Activated naive CD8-positive, alpha-beta T cell treated with anti-CD3 and anti-CD28 coated beads for 36 hours (primary cell): ENCODE results near the gene TYW1. TPM values are rescaled to one million over a fixed set of nuclear protein-coding genes. Genes with fewer than 3 reads are reported as not detected.
"Not testable (repeated sequence)": the region's sequence is repeated elsewhere in the genome, so short reads cannot be mapped to it uniquely, and the experiment has no call there.

Source experiments
- DNase-seq: peaks from one replicate; pipeline ENCODE4 v3.0.0; 2021
- H3K27ac Mint-ChIP-seq: one replicate; pipeline ENCODE4 v1.8.0; 2022; ENCODE audit warnings: mild to moderate bottlenecking, moderate library complexity, mixed read lengths
- H3K27me3 Mint-ChIP-seq: one replicate; pipeline ENCODE4 v1.8.0; 2022; ENCODE audit warnings: mild to moderate bottlenecking, mixed read lengths
- H3K36me3 Mint-ChIP-seq: one replicate; pipeline ENCODE4 v1.8.0; 2021; ENCODE audit warnings: mild to moderate bottlenecking, mixed read lengths
- H3K4me1 Mint-ChIP-seq: one replicate; pipeline ENCODE4 v1.8.0; 2021; ENCODE audit warnings: mixed read lengths
- H3K4me3 Mint-ChIP-seq: one replicate; pipeline ENCODE4 v1.8.0; 2022; ENCODE audit warnings: mild to moderate bottlenecking, moderate library complexity, mixed read lengths
- H3K9me3 Mint-ChIP-seq: one replicate; pipeline ENCODE4 v1.8.0; 2022; ENCODE audit warnings: mixed read lengths
- total RNA-seq, 2 experiments: library from RNA; stranded (reverse); gene quantifications; one replicate each; pipeline ENCODE4 v1.2.3, GENCODE V29; 2021

The TYW1 gene, protein sequence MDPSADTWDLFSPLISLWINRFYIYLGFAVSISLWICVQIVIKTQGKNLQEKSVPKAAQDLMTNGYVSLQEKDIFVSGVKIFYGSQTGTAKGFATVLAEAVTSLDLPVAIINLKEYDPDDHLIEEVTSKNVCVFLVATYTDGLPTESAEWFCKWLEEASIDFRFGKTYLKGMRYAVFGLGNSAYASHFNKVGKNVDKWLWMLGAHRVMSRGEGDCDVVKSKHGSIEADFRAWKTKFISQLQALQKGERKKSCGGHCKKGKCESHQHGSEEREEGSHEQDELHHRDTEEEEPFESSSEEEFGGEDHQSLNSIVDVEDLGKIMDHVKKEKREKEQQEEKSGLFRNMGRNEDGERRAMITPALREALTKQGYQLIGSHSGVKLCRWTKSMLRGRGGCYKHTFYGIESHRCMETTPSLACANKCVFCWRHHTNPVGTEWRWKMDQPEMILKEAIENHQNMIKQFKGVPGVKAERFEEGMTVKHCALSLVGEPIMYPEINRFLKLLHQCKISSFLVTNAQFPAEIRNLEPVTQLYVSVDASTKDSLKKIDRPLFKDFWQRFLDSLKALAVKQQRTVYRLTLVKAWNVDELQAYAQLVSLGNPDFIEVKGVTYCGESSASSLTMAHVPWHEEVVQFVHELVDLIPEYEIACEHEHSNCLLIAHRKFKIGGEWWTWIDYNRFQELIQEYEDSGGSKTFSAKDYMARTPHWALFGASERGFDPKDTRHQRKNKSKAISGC
- 10 to 100 TPM; 16.7 to 17.8 TPM for total RNA-seq

DNA sequence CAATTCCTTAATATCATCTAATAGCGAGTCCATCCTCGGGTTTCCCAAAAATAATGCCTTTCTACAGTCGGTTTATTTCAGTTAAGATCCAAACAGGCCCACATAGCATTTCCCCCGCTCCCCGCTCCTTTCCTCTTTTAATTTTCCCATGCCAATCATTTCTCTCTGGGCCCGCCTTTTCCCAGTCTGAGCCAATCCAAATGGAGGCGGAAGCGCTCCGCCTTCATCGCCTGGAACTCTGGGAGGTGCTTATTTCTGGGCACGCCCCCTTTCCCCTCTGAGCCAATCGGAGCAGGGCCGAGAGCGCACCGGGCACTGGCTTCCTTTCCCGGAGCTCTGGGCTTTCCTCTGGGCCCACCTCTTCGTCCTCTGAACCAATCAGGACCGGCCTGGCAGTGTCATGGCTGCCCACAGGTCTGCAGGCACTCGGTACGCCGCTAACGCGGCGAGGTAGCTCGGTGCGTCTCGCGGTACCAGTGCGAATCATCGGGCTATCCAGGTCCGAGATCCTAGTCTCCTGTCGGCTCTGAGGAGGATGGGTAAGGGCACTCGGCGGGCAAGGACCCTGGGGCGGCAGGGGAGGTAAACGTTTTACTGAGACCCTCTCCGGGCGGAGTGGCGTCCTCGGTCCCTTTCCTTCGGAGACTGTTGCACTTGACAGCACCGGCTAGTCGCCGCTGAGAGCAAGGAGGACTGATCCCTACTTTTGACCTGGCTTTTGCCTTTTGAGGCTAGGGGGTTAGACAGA is at the start of gene TYW1:
TSS of gene TYW1 (plus strand) at position 390 of the 748 bp plus-strand sequence. CDS start at position 536, 146 bp downstream.
- peak; percentile 98 for DNase-seq
- H3K27ac Mint-ChIP-seq = peak within 1 kb of the TSS; percentile 100
- H3K9me3 Mint-ChIP-seq, H3K27me3 Mint-ChIP-seq: not testable (repeated sequence)
- H3K4me3 Mint-ChIP-seq = peak within 1 kb of the TSS; percentile 100
- H3K4me1 Mint-ChIP-seq = peaks cover 26% of the 10 kb centered on the region
- H3K36me3 Mint-ChIP-seq = peaks cover 18% of the 10 kb centered on the region

- no peak for DNase-seq
- H3K4me1 Mint-ChIP-seq = no peaks in the 10 kb centered on the region
- peaks cover 19% of the 10 kb centered on the region for H3K36me3 Mint-ChIP-seq
- no peak overlapping the region for H3K4me3 Mint-ChIP-seq
- H3K9me3 Mint-ChIP-seq = no peaks in the 10 kb centered on the region
- H3K27me3 Mint-ChIP-seq = no peaks in the 10 kb centered on the region
- H3K27ac Mint-ChIP-seq = no peak overlapping the region
Observed at GRCh38 chr7:66948480-66949109, 48.0 kb upstream of the TYW1 start.

- no peaks in the 10 kb centered on the region for H3K4me1 Mint-ChIP-seq
- no peaks in the 10 kb centered on the region for H3K9me3 Mint-ChIP-seq
- peaks cover 16% of the 10 kb centered on the region for H3K36me3 Mint-ChIP-seq
- no peaks in the 10 kb centered on the region for H3K27me3 Mint-ChIP-seq
- H3K27ac Mint-ChIP-seq = no peak overlapping the region
- H3K4me3 Mint-ChIP-seq = no peak overlapping the region
- no peak for DNase-seq
Observed at GRCh38 chr7:66950311-66950710, 46.3 kb upstream of the TYW1 start.

DNA sequence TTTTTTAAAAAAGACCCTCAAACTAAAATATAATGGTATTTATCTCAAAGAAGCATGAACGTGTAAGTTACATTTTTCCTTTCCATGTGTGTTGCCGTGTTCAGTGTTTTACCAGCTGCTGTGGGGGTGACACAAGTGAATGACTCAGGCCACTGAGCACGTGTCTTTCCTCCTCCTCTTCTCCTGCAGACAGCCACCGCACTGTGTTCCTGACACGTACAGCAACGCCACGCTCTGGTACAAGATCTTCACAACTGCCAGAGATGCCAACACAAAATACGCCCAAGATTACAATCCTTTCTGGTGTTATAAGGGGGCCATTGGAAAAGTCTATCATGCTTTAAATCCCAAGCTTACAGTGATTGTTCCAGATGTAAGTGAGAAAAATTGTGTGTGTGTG is 45.9 kb upstream of the TYW1 start:
- no peaks in the 10 kb centered on the region for H3K27me3 Mint-ChIP-seq
- H3K4me1 Mint-ChIP-seq = no peaks in the 10 kb centered on the region
- H3K9me3 Mint-ChIP-seq = no peaks in the 10 kb centered on the region
- H3K4me3 Mint-ChIP-seq = no peak overlapping the region
- H3K36me3 Mint-ChIP-seq = peaks cover 14% of the 10 kb centered on the region
- DNase-seq = no peak
- H3K27ac Mint-ChIP-seq = peak overlapping the region; percentile 7

DNA sequence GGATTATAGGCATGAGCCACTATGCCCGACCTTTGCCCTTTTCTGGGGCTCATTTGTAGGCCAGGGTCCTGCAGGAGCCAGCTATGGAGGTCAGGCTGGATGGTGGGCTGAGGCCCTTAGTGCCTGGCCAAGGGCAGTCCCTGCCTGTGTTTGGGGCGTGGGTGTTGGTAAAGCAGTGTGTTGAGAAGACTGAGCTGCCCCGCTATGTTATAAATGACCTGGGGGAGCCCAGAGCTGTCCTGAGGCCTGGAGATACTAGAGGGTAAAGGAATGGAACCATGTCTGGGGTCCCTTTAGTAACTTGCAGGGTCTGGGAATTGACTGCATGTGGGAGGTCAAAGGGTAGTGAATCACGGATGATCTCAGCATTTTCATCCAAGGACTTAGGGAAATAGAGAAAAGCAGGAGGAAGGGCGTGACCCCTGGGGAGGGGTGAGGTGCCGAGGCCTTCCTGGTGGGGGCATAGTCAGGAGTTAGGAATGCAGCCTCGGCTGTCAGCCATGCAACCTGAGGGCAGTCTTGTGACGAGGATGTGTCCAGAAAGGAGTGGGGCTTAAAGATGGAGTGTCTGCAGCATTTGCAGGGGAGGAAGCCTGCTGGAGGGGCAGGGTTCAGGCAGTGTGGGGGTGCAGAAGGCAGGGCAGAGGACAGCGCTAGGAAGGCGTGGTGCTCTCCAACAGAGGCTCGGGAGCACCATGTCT is 44.1 kb upstream of the TYW1 start:
- Mint-ChIP-seq H3K27ac (no peak overlapping the region), H3K36me3 (peaks cover 16% of the 10 kb centered on the region), H3K4me1 (peaks cover 5% of the 10 kb centered on the region), H3K9me3 (no peaks in the 10 kb centered on the region), H3K4me3 (no peak overlapping the region), H3K27me3 (no peaks in the 10 kb centered on the region)
- DNase-seq = no peak

GRCh38 chr7:66953044-66953427 is 43.6 kb upstream of the TYW1 start:
- H3K27me3 Mint-ChIP-seq = no peaks in the 10 kb centered on the region
- peaks cover 16% of the 10 kb centered on the region for H3K36me3 Mint-ChIP-seq
- no peak for DNase-seq
- peaks cover 5% of the 10 kb centered on the region for H3K4me1 Mint-ChIP-seq
- H3K27ac Mint-ChIP-seq = no peak overlapping the region
- H3K9me3 Mint-ChIP-seq = no peaks in the 10 kb centered on the region
- no peak overlapping the region for H3K4me3 Mint-ChIP-seq

DNA sequence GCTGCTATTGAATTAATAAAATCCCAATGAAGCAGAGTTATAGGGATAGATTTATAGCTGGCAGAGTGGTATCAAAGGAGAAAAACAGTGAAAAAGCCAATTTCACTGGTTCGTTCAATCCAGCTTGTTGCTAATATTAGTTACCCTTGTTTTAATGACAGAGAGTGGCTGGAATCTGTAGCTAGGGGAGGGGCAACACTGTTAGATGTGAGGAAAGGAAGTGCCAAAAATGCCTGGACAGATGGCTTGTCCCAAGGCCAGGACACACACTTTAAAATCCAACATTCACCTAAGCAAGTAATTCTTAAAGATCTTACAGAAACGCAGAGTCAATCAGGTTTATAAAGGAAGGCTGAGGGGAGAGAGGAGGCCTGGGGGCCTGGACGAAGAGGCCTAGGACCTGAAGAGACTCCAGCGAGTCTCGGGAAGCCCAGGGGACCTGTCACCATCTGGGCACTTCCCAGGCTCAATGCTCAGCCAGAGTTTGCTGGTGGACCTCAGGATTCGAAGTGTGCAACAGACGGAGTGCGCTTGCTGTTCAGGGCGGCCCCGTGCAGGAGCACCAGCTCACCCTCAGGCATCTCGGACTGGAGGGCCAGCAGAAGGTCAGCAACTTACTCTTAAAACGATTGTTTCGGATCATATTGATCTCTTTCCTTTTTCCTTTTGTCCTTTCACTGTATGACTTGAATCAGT is 38.9 kb upstream of the TYW1 start:
- peaks cover 5% of the 10 kb centered on the region for H3K4me1 Mint-ChIP-seq
- DNase-seq = no peak
- no peak overlapping the region for H3K4me3 Mint-ChIP-seq
- H3K27ac Mint-ChIP-seq = no peak overlapping the region
- no peaks in the 10 kb centered on the region for H3K27me3 Mint-ChIP-seq
- H3K36me3 Mint-ChIP-seq = peaks cover 4% of the 10 kb centered on the region
- no peaks in the 10 kb centered on the region for H3K9me3 Mint-ChIP-seq

DNA sequence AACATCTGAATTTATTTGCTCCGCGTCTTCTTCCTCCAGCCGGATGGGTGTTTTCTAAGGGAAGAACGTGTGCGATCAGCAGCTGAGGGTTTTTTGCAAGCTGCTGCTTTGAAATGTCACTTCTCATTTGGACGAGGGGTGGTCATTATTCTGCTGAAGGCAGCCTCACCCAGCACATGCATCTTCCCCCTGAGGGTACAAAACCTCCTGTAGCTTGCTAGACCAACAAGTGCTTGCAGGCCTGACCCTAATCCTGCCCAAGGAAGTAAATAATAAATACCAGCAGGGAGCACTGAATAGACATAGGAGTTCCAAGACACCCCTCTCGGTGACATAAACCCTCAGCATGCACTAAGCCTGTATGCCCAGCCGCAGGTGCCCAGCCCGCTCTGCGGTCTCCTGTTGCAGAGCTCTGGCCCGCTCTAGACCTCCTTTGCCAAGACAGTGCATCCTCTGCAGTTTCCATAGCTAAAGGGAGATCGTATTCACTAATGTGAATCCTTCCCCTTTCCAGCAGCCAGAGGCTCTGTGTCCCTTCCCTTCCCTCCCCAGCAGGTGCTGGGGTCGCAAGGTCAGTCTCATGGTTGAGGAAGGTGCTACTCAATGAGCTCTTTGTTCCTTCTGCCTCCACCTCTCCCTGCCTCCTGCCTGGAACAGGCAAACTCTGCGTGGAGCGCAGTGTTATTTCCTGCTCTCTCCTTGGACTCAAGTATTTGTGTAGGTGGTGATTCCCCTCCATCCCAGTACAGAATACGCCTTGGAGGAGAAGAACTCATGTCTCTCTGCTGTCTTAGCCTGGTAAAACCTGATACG is 37.9 kb upstream of the TYW1 start:
- Mint-ChIP-seq H3K4me1 (peaks cover 5% of the 10 kb centered on the region), H3K36me3 (peaks cover 4% of the 10 kb centered on the region), H3K27ac (no peak overlapping the region), H3K27me3 (no peaks in the 10 kb centered on the region), H3K9me3 (no peaks in the 10 kb centered on the region), H3K4me3 (no peak overlapping the region)
- DNase-seq = no peak

DNA sequence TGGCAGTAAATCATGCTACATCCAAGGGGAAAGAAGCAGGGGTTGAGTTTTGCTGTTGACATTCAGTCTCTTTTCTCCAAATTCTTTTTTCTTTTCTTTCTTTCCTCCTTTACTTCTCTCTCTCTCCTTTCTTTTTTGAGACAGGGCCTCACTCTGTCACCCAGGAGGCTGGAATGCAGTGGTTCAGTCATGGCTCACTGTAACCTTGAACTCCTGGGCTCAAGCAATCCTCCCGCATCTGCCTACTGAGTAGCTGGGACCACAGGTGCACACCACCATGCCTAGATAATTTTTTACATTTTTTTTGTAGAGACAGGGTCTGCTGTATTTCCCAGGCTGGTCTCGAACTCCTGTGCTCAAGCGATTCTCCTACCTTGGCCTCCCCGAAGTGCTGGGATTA is 36.4 kb upstream of the TYW1 start:
- no peak overlapping the region for H3K4me3 Mint-ChIP-seq
- H3K4me1 Mint-ChIP-seq = peaks cover 5% of the 10 kb centered on the region
- no peak for DNase-seq
- peaks cover 6% of the 10 kb centered on the region for H3K36me3 Mint-ChIP-seq
- H3K9me3 Mint-ChIP-seq = no peaks in the 10 kb centered on the region
- H3K27me3 Mint-ChIP-seq = no peaks in the 10 kb centered on the region
- no peak overlapping the region for H3K27ac Mint-ChIP-seq

GRCh38 chr7:66961096-66961495 is 35.5 kb upstream of the TYW1 start:
- no peaks in the 10 kb centered on the region for H3K9me3 Mint-ChIP-seq
- no peaks in the 10 kb centered on the region for H3K27me3 Mint-ChIP-seq
- H3K4me3 Mint-ChIP-seq = no peak overlapping the region
- H3K27ac Mint-ChIP-seq = no peak overlapping the region
- no peak for DNase-seq
- peaks cover 3% of the 10 kb centered on the region for H3K4me1 Mint-ChIP-seq
- peaks cover 6% of the 10 kb centered on the region for H3K36me3 Mint-ChIP-seq

GRCh38 chr7:66964411-66964810 is 32.2 kb upstream of the TYW1 start:
- H3K4me1 Mint-ChIP-seq = no peaks in the 10 kb centered on the region
- H3K27ac Mint-ChIP-seq = no peak overlapping the region
- no peaks in the 10 kb centered on the region for H3K9me3 Mint-ChIP-seq
- no peak for DNase-seq
- H3K4me3 Mint-ChIP-seq = no peak overlapping the region
- peaks cover 2% of the 10 kb centered on the region for H3K36me3 Mint-ChIP-seq
- no peaks in the 10 kb centered on the region for H3K27me3 Mint-ChIP-seq

DNA sequence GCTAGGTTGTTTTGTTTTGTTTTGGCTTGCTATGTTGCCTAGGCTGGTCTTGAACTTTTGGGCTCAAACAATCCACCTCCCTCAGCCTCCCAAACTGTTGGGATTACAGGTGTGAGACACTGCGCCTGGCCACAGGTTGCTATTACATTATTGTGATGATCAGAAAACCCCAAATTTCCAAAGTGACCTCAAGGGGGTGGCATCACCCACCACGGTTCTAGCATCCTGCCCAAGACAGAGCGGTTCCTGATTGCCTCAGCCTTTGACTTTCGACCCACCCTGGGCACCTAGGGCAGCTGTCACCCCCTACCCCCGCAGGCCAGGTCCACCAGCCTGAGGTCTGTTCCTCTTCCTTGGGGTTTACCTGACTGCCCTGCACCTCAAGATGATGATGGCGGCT is 29.6 kb upstream of the TYW1 start:
- DNase-seq = no peak
- Mint-ChIP-seq H3K4me3 (no peak overlapping the region), H3K4me1 (no peaks in the 10 kb centered on the region), H3K27ac (no peak overlapping the region), H3K27me3 (no peaks in the 10 kb centered on the region), H3K36me3 (peaks cover 2% of the 10 kb centered on the region), H3K9me3 (no peaks in the 10 kb centered on the region)

- not testable (repeated sequence) for H3K9me3 Mint-ChIP-seq, H3K27me3 Mint-ChIP-seq, H3K4me1 Mint-ChIP-seq, H3K27ac Mint-ChIP-seq, DNase-seq, H3K36me3 Mint-ChIP-seq, H3K4me3 Mint-ChIP-seq
Observed at GRCh38 chr7:66969001-66969400, 27.6 kb upstream of the TYW1 start.
